Breast epithelium (tissue), 3 donors: Measurements from ENCODE around the gene AOAH.

ENCODE experiments used
- POLR2A ChIP-seq: fragments of 450-650 bp; IDR thresholded peaks from one replicate; pipeline ENCODE4 v1.6.1; 2016; ENCODE audit warnings: antibody characterized with exemption, mild to moderate bottlenecking, moderate library complexity
- TF ChIP-seq, protein P1 (sequence below), 3 donors: fragments of 450-650 bp; IDR thresholded peaks; one replicate each; pipeline ENCODE4 v1.5.1; 2016 to 2017; ENCODE audit warnings: antibody characterized with exemption in 3 of 3, mild to moderate bottlenecking in 3 of 3, moderate library complexity in 3 of 3

DNA sequence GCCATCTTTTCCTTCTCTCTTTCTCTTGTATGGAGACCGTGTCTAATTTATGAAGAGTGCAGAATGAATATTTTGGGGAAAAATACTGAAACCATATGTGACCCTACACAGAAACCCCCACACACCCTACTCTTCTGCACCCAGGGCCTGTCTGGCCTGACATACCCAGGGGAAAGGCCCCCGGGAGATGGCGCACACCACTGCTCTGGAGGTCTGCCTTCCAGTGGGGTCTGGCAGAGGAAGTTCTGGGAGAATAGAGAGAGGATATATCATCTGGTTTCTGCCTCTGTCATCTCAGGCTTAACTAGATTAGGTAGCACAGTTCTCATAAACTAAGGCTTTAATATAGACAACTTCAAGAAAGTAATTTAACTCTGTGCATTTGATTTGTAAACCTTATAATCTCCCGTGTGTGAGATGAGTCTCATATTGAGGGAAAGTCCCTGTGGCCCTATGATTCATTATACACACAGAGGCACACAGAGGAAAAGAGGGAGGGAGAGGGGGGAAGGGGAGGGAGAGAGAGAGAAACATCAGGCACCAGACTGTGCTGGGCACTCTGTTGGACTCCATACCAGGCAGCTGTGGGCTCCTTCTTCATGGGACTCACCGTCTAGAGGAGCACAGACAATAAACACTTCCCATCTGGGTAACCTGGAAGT, 123.3 kb downstream of the AOAH start:
- TF ChIP-seq, protein P1, sequence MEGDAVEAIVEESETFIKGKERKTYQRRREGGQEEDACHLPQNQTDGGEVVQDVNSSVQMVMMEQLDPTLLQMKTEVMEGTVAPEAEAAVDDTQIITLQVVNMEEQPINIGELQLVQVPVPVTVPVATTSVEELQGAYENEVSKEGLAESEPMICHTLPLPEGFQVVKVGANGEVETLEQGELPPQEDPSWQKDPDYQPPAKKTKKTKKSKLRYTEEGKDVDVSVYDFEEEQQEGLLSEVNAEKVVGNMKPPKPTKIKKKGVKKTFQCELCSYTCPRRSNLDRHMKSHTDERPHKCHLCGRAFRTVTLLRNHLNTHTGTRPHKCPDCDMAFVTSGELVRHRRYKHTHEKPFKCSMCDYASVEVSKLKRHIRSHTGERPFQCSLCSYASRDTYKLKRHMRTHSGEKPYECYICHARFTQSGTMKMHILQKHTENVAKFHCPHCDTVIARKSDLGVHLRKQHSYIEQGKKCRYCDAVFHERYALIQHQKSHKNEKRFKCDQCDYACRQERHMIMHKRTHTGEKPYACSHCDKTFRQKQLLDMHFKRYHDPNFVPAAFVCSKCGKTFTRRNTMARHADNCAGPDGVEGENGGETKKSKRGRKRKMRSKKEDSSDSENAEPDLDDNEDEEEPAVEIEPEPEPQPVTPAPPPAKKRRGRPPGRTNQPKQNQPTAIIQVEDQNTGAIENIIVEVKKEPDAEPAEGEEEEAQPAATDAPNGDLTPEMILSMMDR (IDR thresholded peaks at IDR 0.05): no peak
- TF ChIP-seq POLR2A: no peak
